NCI-H146 treated with DMSO at 0.1 percent for 48 hours (cell line): ENCODE measurements around the gene S100A6.
"Not testable (repeated sequence)": the region's sequence is repeated elsewhere in the genome, so short reads cannot be mapped to it uniquely, and the experiment has no call there.

Source experiments
- DNase-seq: peaks from one replicate; lab custom pipeline; 2025; ENCODE audit not compliant: unreplicated experiment; lab: John Stamatoyannopoulos, UW

Gene S100A6

GRCh38 chr1:153531638-153532037 lies 4.2 kb downstream of the S100A6 start:
- no peak for DNase-seq

GRCh38 chr1:153527683-153528040 lies 8.1 kb downstream of the S100A6 start:
- DNase-seq, result no peak

DNA sequence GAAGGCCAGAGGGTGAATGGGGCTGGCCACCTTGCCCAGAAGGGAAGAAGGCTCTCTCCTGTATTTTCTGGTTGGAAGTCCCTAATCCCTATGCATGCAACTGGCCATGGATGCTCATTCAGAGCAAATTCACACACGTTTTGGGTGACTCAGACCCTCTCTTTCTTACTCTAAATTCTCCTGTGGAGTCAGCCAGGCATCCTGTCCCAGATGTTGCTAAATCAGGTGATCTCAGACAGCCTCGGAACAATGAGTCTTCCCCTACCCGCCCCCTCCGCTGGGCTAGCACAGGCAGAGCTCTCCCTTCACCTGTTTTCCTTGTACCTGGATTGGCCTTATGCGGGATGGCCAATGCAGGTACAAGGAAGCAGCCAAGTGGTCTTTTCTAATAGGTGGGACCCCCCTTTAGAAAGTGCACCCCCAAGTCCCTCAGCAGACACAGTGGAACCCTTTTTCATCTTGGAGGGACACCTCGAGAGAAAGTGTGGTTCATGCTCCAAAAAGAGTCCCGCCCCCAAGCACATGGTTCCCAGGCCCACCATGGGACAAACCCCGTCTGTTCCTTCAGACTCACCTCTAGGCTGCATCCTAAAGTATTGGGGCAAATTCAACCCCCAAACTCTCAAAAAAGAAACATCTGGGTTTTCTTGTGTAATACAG lies 8.6 kb downstream of the S100A6 start:
- no peak for DNase-seq

DNA sequence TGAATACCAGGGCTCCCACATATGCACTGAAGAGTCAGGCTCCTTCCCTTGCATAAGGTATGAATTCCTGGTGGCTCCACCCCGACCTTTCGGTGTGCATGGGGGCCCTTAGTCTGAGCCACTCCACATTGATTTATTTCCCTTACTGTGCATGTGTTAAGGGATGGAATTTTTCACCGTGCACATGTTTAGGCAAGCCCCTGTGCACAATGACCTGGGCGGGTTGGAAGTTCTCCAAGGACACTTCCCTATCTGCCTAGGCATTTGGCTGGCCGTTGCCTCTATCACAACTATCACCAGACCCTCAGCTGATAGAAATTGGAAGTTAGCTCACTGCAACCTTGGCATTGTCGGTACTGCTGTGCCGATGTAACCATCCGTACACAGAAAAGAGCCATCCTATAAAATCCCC lies 9.7 kb downstream of the S100A6 start:
- no peak for DNase-seq

DNA sequence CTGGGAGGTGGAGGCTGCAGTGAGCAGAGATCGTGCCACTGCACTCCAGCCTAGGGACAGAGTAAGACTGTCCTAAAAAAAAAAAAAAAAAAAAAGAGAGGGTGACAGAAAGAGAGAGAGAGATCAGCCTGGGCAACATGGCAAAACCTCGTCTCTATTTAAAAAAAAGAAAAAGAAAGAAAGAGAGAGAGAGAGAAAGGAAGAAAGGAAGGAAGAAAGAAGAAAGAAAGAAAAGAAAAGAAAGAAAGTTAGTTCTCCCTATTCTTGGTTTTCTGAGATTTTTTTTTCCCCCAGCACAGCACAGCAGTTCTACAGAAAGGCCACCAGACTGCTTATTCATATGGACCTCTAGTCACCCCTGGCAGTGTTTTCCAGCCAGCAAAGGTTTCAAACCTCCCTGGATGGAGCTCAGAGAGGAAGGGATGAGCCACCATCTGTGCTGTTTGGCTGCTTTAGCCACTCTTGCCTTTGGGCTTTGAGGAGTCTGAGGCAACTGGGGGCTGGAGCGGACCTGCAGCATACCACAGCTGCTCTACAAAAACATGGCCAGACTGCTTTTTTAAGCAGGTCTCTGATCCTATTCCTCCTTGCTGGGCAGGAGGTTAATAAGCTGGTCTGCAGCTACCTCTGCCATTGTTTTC lies 10.6 kb downstream of the S100A6 start:
- DNase-seq, result no peak

DNA sequence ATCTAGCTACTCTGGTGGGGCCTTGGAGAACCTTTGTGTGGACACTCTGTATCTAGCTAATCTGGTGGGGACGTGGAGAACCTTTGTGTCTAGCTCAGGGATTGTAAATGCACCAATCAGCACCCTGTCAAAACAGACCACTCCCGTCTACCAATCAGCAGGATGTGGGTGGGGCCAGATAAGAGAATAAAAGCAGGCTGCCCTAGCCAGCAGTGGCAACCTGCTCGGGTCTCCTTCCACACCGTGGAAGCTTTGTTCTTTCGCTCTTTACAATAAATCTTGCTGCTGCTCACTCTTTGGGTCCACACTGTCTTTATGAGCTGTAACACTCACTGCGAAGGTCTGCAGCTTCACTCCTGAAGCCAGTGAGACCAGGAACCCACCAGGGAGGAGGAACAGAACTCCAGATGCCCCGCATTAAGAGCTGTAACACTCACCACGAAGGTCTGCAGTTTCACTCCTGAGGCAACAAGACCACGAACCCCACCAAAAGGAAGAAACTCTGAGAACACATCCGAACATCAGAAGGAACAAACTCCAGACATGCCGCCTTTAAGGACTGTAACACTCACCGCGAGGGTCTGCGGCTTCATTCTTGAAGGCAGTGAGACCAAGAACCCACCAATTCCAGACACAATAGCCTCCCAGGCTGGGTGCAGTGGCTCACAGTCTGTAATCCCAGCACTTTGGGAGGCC lies 13.3 kb downstream of the S100A6 start:
- DNase-seq, result not testable (repeated sequence)

DNA sequence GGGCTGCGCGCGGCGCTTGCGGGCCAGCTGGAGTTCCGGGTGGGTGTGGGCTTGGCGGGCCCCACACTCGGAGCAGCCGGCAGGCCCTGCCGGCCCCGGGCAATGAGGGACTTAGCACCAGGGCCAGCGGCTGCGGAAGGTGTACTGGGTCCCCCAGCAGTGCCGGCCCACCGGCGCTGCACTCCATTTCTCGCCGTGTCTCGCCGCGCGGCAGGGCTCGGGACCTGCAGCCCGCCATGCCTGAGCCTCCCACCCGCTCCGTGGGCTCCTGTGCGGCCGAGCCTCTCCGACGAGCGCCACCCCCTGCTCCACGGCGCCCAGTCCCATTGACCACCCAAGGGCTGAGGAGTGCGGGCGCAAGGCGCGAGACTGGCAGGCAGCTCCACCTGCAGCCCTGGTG lies 14.0 kb downstream of the S100A6 start:
- not testable (repeated sequence) for DNase-seq

- no peak for DNase-seq
Observed at GRCh38 chr1:153520818-153521476, 14.8 kb downstream of the S100A6 start.

GRCh38 chr1:153520137-153520691 lies 15.6 kb downstream of the S100A6 start:
- not testable (repeated sequence) for DNase-seq

DNA sequence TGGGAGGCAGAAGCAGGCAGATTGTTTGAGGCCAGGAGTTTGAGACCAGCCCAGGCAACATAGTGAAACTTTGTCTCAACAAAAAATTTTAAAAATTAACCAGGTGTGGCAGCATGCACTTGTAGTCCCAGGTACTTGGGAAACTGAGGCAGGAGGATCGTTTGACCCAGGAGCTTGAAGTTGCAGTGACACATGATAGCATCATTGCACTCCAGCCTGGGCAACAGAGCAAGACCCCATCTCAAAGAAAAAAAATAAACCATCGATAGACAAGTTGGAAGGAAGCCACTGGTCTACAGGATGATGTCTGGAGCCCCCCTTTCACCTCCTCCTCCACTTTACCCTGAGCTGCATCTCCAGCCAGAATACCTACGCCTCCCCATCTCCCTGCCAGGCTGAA lies 16.5 kb downstream of the S100A6 start:
- DNase-seq, result no peak

DNA sequence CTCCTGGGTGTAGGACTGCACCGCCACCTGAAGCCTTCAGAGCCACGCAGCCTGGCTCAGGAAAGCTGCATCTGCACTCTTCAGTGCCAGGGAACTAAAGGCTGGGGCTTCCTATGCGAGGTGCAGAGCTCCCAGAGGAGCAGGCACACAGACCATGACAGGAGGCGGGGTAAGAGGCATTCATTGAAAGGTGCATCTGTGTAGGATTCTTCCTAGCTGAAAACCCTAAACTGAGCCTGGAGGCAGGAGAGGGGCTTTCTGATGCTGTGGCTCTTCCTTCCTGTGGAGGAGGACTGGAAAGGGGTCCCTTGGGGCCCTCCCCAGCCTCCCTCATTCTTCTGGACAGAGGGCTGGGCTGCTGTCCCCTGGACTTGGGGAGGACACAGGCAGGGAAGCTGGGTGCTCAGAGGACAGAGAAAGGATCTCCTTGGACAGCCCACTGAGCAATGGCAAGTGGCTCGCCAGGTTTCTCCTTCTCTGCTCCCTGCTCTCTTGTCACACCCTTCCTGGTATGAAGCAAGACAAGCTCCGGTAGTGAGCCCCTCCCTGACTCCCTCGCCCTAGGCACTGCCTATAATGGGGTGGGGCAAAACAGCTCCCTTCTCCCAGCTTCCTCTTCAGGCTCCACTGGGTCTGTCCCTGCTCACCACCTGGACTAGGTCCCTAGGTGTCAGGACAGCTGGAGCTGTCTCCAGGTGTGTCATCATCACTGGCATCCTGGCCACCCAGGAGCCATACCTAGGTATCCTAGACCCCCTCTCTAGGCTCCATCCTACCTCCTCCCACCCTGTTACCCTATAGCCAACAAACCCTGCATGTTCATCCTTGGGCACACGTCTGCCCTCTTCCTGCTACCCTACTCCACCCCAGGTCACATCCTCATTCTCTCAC lies 20.0 kb downstream of the S100A6 start:
- peak; percentile 72 for DNase-seq

DNA sequence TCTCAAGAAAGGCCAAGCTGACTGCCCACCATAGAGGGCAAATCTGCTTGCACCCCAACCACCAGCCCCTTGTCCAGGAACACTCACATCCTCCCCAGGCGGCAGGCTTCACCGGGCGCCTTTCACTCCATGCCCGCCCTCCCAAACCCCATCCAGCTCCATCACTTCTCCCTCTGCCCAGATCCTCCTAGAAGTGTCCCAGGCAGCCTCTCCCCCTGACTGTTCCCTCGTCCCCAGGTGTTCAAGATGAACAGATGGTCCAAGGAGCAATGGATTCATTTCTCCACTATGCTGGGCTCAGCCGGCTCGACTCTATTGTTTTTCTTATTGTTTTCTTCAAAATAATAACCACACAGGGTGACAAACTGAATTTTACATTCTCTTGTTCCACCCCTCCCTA lies 22.1 kb downstream of the S100A6 start:
- no peak for DNase-seq

DNA sequence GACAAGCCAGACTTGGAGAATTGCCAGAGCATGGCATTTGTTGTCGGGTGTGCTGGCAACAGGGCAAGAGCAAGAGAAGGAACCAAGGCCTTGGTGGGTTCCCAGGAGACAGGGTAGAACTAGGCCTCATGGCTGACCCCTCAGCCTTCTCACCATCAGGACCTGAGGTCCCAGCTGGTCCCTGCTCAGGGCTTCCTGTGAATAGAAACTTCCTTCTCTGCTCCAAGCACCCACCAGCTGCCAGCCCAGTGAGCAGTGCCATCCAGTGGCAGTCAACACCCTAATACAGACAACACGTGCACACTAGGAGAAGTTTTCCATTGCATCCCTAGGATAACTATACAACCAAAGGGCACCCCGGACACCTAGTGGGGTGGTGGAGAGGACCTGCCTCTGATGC lies 22.8 kb downstream of the S100A6 start:
- no peak for DNase-seq

DNA sequence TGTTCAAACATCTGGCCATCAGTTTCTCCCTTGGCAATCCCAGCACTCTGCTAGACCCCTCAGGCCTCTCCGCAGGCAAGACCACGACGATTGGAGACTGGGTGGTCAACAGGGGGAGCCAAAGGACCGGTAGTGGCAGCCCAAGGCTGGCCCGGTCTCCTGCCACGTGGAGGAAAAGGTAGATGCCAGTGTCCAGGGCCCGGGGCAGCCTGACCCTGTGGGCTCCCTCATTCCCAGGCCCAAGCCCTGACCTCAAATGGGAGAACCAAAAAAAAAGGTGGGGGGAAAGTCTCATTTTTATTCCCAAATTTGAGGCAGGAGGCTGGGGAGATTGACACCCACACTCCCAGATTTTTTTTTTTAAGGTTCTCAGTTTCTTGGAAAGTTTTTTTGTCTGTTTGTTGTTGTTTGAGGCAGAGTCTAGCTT lies 24.8 kb downstream of the S100A6 start:
- peak; percentile 51 for DNase-seq

- peak; percentile 38 for DNase-seq
Observed at GRCh38 chr1:153509729-153510354, 25.9 kb downstream of the S100A6 start.

- DNase-seq, result no peak
Observed at GRCh38 chr1:153509036-153509435, 26.8 kb downstream of the S100A6 start.

DNA sequence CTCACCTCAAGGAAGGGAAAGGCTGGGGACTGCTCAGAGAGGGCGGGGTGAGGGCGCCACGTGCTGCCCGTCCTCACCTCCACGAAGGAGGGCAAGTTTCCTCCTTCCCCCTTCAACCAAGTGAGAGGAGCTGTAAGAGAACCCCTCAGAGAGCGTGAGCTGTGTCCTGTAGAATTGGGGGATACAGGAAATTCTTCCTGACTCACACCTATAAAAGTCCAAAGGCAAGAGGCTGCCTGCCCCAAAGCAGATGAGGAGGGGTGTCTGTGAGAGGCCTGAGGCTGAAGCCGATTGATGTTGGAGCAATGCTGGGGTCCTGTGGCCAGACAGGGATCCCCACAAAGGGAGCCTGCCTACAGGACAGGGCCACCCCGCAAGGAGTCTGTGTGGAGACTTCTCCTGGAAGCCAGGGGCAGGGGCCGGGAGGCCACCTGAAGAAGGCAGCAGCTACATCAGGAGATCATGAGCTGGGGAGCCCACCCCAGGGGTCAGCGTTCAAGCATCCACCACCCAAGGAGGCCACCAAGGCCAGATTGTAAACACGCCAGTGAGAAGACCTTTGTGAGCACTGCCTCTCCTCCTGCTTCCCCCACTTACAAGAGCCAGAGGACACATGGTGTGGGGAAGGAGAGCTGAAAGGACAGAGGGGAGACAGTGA lies 27.7 kb downstream of the S100A6 start:
- DNase-seq, result no peak

DNA sequence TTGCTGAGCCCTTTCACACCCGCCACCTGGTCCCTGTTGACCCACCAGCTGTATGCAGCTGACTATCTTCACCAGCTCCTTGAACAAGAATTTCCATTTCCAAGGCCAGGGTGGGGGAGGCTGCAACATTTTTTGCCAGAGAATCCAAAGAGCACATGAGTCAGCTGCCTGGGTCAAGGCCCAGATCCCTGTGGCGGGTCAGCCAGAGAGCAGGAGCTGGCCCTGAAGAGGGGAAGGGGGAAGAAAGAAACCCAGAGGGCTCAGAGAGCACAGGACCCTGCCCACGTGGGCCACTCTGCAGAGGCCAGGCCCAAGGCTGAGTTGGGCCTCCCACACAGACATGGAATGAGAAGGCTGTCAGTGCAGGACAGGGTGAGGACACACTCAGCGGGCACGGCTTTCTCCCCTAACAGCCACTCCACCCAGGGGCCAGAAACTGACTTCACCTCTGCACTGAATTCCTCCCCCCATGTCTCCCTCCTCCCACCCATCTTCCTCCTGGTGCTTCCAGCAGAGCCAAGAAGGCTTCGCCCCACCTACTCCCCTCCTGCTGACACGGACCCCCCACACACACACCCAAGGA lies 28.9 kb downstream of the S100A6 start:
- DNase-seq, result no peak

DNA sequence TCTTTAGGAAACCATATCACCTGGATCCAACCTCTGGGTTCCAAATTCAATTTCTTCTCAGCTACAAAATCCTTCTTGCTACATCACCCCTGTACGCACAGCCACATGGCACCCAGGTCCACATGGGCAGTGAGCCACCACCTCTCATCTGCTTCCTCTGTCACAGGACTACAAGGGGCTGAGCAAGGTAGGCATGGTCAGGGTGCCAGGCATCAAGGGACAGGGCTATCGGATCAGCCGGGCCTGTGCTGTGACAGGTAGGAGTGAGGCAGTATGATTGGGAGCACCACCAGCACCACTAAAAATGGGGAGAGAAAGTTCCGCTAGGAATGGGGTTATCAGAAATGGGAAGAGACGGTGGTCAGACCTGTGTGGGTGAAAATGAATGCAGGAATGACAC lies 29.4 kb downstream of the S100A6 start:
- DNase-seq, result no peak
